DMS114 treated with DMSO at 0.1 percent for 48 hours (cell line): ENCODE measurements around the gene GRIP1.

Experiments used
- DNase-seq: peaks from one replicate; lab custom pipeline; 2025; ENCODE audit not compliant: unreplicated experiment; lab: John Stamatoyannopoulos, UW

GRIP1 gene

GRCh38 chr12:66602483-66603143 is 76.3 kb downstream of the GRIP1 start:
- DNase-seq, result no peak

- no peak for DNase-seq
Observed at GRCh38 chr12:66600903-66601302, 78.0 kb downstream of the GRIP1 start.

GRCh38 chr12:66599816-66600215 is 79.1 kb downstream of the GRIP1 start:
- DNase-seq, result no peak

- DNase-seq, result no peak
Observed at GRCh38 chr12:66598608-66599007, 80.3 kb downstream of the GRIP1 start.

- DNase-seq, result no peak
Observed at GRCh38 chr12:66598079-66598478, 80.8 kb downstream of the GRIP1 start.

- no peak for DNase-seq
Observed at GRCh38 chr12:66596199-66596598, 82.7 kb downstream of the GRIP1 start.

GRCh38 chr12:66594688-66595087 is 84.2 kb downstream of the GRIP1 start:
- DNase-seq, result no peak

- no peak for DNase-seq
Observed at GRCh38 chr12:66590275-66590985, 88.4 kb downstream of the GRIP1 start.

GRCh38 chr12:66589095-66589494 is 89.8 kb downstream of the GRIP1 start:
- no peak for DNase-seq

GRCh38 chr12:66587912-66588311 is 91.0 kb downstream of the GRIP1 start:
- DNase-seq, result no peak

- no peak for DNase-seq
Observed at GRCh38 chr12:66584673-66585072, 94.2 kb downstream of the GRIP1 start.

GRCh38 chr12:66573605-66574004 is 105.3 kb downstream of the GRIP1 start:
- DNase-seq, result no peak

GRCh38 chr12:66572845-66573244 is 106.0 kb downstream of the GRIP1 start:
- no peak for DNase-seq

- no peak for DNase-seq
Observed at GRCh38 chr12:66571361-66571915, 107.4 kb downstream of the GRIP1 start.

- DNase-seq, result no peak
Observed at GRCh38 chr12:66563220-66563619, 115.7 kb downstream of the GRIP1 start.

- DNase-seq, result no peak
Observed at GRCh38 chr12:66555113-66555512, 123.8 kb downstream of the GRIP1 start.

GRCh38 chr12:66552716-66553115 is 126.2 kb downstream of the GRIP1 start:
- no peak for DNase-seq

GRCh38 chr12:66550626-66551025 is 128.2 kb downstream of the GRIP1 start:
- no peak for DNase-seq

- no peak for DNase-seq
Observed at GRCh38 chr12:66549050-66549389, 129.9 kb downstream of the GRIP1 start.

GRCh38 chr12:66548338-66549049 is 130.4 kb downstream of the GRIP1 start:
- DNase-seq, result peak; percentile 8

- no peak for DNase-seq
Observed at GRCh38 chr12:66541426-66541825, 137.4 kb downstream of the GRIP1 start.

- no peak for DNase-seq
Observed at GRCh38 chr12:66539431-66539830, 139.4 kb downstream of the GRIP1 start.
